H1 (cell line): ENCODE data around the gene BBLN. TPM values are rescaled to one million over a fixed set of nuclear protein-coding genes. Genes with fewer than 3 reads are reported as not detected.

Experiments used
- CTCF ChIA-PET: fragments of 300-600 bp; sonication (Branson Sonifier 250); formaldehyde crosslinking; loops from one replicate; lab custom pipeline; 2021; ENCODE audit not compliant: partially characterized antibody; lab: Charles Lee
- POLR2A ChIA-PET: fragments of 300-600 bp; sonication (Branson Sonifier 250); formaldehyde crosslinking; loops from one replicate; lab custom pipeline; 2021; ENCODE audit warnings: inconsistent platforms; ENCODE audit not compliant: partially characterized antibody; lab: Charles Lee
- DNase-seq, 2 experiments: peaks; one replicate each; pipeline versions ENCODE4 v3.0.0 to v3.0.0-alpha.2; 2010 to 2022; ENCODE audit warnings: low spot score in 2 of 2, low read depth in 1 of 2, mixed read lengths in 1 of 2
- FAIRE-seq: peaks from 2 replicates; lab custom pipeline; 2011; peaks lifted over from hg19 to GRCh38; lab: Jason Lieb, UNC
- H2AFZ ChIP-seq: 2 replicates; pipeline ENCODE4 v1.8.1; 2012; ENCODE audit warnings: low read length, inconsistent platforms
- H2AK5ac ChIP-seq: 2 replicates; pipeline ENCODE4 v1.6.1; 2013; ENCODE audit warnings: low read depth, low read length
- H2BK120ac ChIP-seq: replicated peaks from 2 replicates; pipeline ENCODE3; 2013; ENCODE audit warnings: low read depth, low read length, inconsistent platforms
- H2BK12ac ChIP-seq: 2 replicates; pipeline ENCODE4 v1.6.1; 2013; ENCODE audit warnings: low read depth, low read length
- H2BK15ac ChIP-seq: 2 replicates; pipeline ENCODE4 v1.6.1; 2013; ENCODE audit warnings: low read length
- H2BK20ac ChIP-seq: 2 replicates; pipeline ENCODE4 v1.6.1; 2013; ENCODE audit warnings: low read length
- H2BK5ac ChIP-seq: 2 replicates; pipeline ENCODE4 v1.6.1; 2013; ENCODE audit warnings: low read depth, low read length
- H3K14ac ChIP-seq: 2 replicates; pipeline ENCODE4 v1.6.1; 2013; ENCODE audit warnings: inconsistent platforms; ENCODE audit not compliant: insufficient read length
- H3K18ac ChIP-seq: 2 replicates; pipeline ENCODE4 v1.6.1; 2013; ENCODE audit warnings: low read length; ENCODE audit errors: extremely low read depth
- H3K23ac ChIP-seq: 2 replicates; pipeline ENCODE4 v1.6.1; 2013; ENCODE audit warnings: inconsistent platforms; ENCODE audit not compliant: insufficient read length
- H3K23me2 ChIP-seq: 2 replicates; pipeline ENCODE4 v1.6.1; 2013; ENCODE audit warnings: low read depth, low read length
- H3K27ac ChIP-seq: 2 replicates; pipeline ENCODE4 v1.6.1; 2011; ENCODE audit warnings: low read depth, low read length, inconsistent platforms
- H3K27me3 ChIP-seq, 4 experiments: replicated peaks in 1 of 4; 1 replicate in 1 of 4; 2 replicates in 3 of 4; pipeline versions ENCODE4 v1.6.1 to v1.8.1; 2011 to 2013; ENCODE audit warnings: low read length in 3 of 4, mild to moderate bottlenecking in 3 of 4, inconsistent platforms in 2 of 4, mixed read lengths in 2 of 4, moderate library complexity in 1 of 4; ENCODE audit not compliant: control insufficient read depth in 3 of 4, insufficient read depth in 3 of 4; ENCODE audit errors: extremely low read depth in 1 of 4
- H3K36me3 ChIP-seq, 4 experiments: 2 replicates each; pipeline versions ENCODE4 v1.6.1 to v1.8.1; 2011 to 2013; ENCODE audit warnings: mild to moderate bottlenecking in 4 of 4, low read length in 3 of 4, moderate library complexity in 2 of 4, control low read depth in 1 of 4, inconsistent platforms in 1 of 4; ENCODE audit not compliant: insufficient read depth in 4 of 4, control insufficient read depth in 2 of 4
- H3K4ac ChIP-seq: replicated peaks from 2 replicates; pipeline ENCODE3; 2013; ENCODE audit warnings: low read length, low read depth, mixed read lengths, inconsistent platforms; ENCODE audit not compliant: insufficient read length
- H3K4me1 ChIP-seq, 4 experiments: replicated peaks in 1 of 4; 1 replicate in 1 of 4; 2 replicates in 3 of 4; pipeline versions ENCODE4 v1.6.1 to v1.8.1; 2011 to 2013; ENCODE audit warnings: low read length in 3 of 4, inconsistent platforms in 2 of 4, mixed read lengths in 1 of 4; ENCODE audit not compliant: insufficient read depth in 4 of 4, control insufficient read depth in 3 of 4
- H3K4me2 ChIP-seq, 2 experiments: 2 replicates each; pipeline versions ENCODE4 v1.6.1 to v1.8.1; 2011 to 2013; ENCODE audit warnings: low read depth in 2 of 2, low read length in 2 of 2, control low read depth in 1 of 2, inconsistent platforms in 1 of 2, mild to moderate bottlenecking in 1 of 2; ENCODE audit not compliant: insufficient read depth in 1 of 2
- H3K4me3 ChIP-seq, 4 experiments: fragments of 200-600, 300-600 bp in 1 of 4; sonication (generic), shearing (Covaris generic), sonication (Bioruptor Twin) in 1 of 4; 2 replicates each; pipeline versions ENCODE4 v1.5.1 to v1.8.1; 2011 to 2016; ENCODE audit warnings: low read length in 4 of 4, low read depth in 3 of 4, control low read depth in 2 of 4, inconsistent platforms in 2 of 4, mild to moderate bottlenecking in 2 of 4, mixed read lengths in 1 of 4, moderate library complexity in 1 of 4; ENCODE audit not compliant: insufficient read depth in 2 of 4; ENCODE audit errors: extremely low read depth in 1 of 4
- H3K56ac ChIP-seq: replicated peaks from 2 replicates; pipeline ENCODE3; 2013; ENCODE audit warnings: low read depth, mild to moderate bottlenecking, mixed read lengths, low read length, inconsistent platforms; ENCODE audit not compliant: insufficient read length
- H3K79me1 ChIP-seq: 2 replicates; pipeline ENCODE4 v1.6.1; 2013; ENCODE audit warnings: low read depth, low read length, control low read depth
- H3K79me2 ChIP-seq, 2 experiments: 2 replicates each; pipeline versions ENCODE4 v1.6.1 to v1.8.1; 2012 to 2013; ENCODE audit warnings: low read length in 2 of 2, mild to moderate bottlenecking in 2 of 2, inconsistent platforms in 1 of 2; ENCODE audit not compliant: insufficient read depth in 2 of 2, control insufficient read depth in 1 of 2
- H3K9ac ChIP-seq, 4 experiments: replicated peaks in 1 of 4; 1 replicate in 1 of 4; 2 replicates in 3 of 4; pipeline versions ENCODE4 v1.6.1 to v1.8.1; 2011 to 2013; ENCODE audit warnings: low read depth in 3 of 4, low read length in 3 of 4, control low read depth in 2 of 4, mild to moderate bottlenecking in 2 of 4, moderate library complexity in 2 of 4, inconsistent platforms in 1 of 4; ENCODE audit errors: extremely low read depth in 1 of 4
- H3K9me3 ChIP-seq, 2 experiments: 2 replicates each; pipeline versions ENCODE4 v1.6.1 to v1.8.1; 2012 to 2013; ENCODE audit warnings: mild to moderate bottlenecking in 2 of 2, moderate library complexity in 2 of 2, control low read depth in 1 of 2, inconsistent platforms in 1 of 2, low read depth in 1 of 2, low read length in 1 of 2, mixed read lengths in 1 of 2; ENCODE audit not compliant: insufficient read depth in 2 of 2
- H4K20me1 ChIP-seq, 2 experiments: replicated peaks in 1 of 2; 2 replicates each; pipeline versions ENCODE3 to v1.8.1; 2011 to 2013; ENCODE audit warnings: inconsistent platforms in 2 of 2, low read length in 2 of 2, mild to moderate bottlenecking in 1 of 2; ENCODE audit not compliant: insufficient read depth in 2 of 2, control insufficient read depth in 1 of 2
- H4K5ac ChIP-seq: 2 replicates; pipeline ENCODE4 v1.6.1; 2013; ENCODE audit warnings: low read length, low read depth, mixed read lengths, inconsistent platforms; ENCODE audit not compliant: insufficient read length
- H4K8ac ChIP-seq: 2 replicates; pipeline ENCODE4 v1.8.0; 2013; ENCODE audit warnings: mild to moderate bottlenecking, moderate library complexity, low read length, inconsistent platforms; ENCODE audit not compliant: insufficient read depth; ENCODE audit errors: extremely low read depth
- H4K91ac ChIP-seq: replicated peaks from 2 replicates; pipeline ENCODE3; 2013; ENCODE audit warnings: low read length, mixed read lengths, inconsistent platforms; ENCODE audit not compliant: insufficient read length
- CBX8 ChIP-seq: fragments of 300-800, 300-1000 bp; sonication (generic); IDR thresholded peaks from 2 replicates; pipeline ENCODE4 v1.7.1; 2016; ENCODE audit warnings: low read depth, low read length, borderline replicate concordance
- MAX ChIP-seq: IDR thresholded peaks from 2 replicates; pipeline ENCODE4 v1.6.1; 2012; ENCODE audit warnings: inconsistent platforms
- USF2 ChIP-seq: IDR thresholded peaks from 2 replicates; pipeline ENCODE4 v1.6.1; 2011; ENCODE audit warnings: low read length, improper control_type of control experiment
- WGBS, 2 experiments: shearing (Covaris generic) in 1 of 2; methylation state at CpG; one replicate each; pipeline versions ENCODE4 v1.1.6 to v1.1.7; 2013 to 2015; ENCODE audit warnings: low lambda C conversion rate in 2 of 2, mixed read lengths in 2 of 2, inconsistent platforms in 1 of 2, low coverage in 1 of 2, missing lambda C conversion rate in 1 of 2; ENCODE audit not compliant: insufficient replicate concordance in 2 of 2, insufficient coverage in 1 of 2, insufficient read length in 1 of 2; ENCODE audit errors: extremely low coverage in 1 of 2, missing lambda C conversion rate in 1 of 2; 5-methylcytosine and 5-hydroxymethylcytosine counted together
- polyA plus RNA-seq, 7 experiments: library from polyadenylated mRNA; depleted of rRNA in 3 of 7; stranded (reverse) in 5 of 7; unstranded in 2 of 7; fragments of >200 nt in 5 of 7; fragments of 200-250 nt in 2 of 7; gene quantifications; 1 replicate in 5 of 7; 2 replicates in 1 of 7; 4 replicates in 1 of 7; pipeline versions ENCODE4 v1.2.1 to v1.2.3, GENCODE V29; 2011 to 2013; ENCODE audit warnings: missing spikeins in 2 of 7, mixed read lengths in 2 of 7
- total RNA-seq: library from RNA; stranded (reverse); fragmentation: NEBNext Ultra II Directional; extraction: Animal tissue kit (Norgen Biotek cat#: 25700); gene quantifications from 2 replicates; pipeline ENCODE4 v1.2.1, GENCODE V29; 2021

Gene BBLN
- total and polyA plus RNA-seq, 2 of the 8 experiments (the other 6 are each of a cell fraction or from before 2014, with no cell fraction given): 63.1 to 164 TPM

- Histone ChIP-seq H3K4ac (no peak overlapping the region), H2AK5ac (no peak overlapping the region), H2BK5ac (no peak overlapping the region), H3K79me2 (no peaks in the 10 kb centered on the region), H2AFZ (no peak overlapping the region), H3K9me3 (no peaks in the 10 kb centered on the region), H2BK12ac (no peak overlapping the region), H3K79me1 (no peaks in the 10 kb centered on the region), H2BK120ac (no peak overlapping the region), H3K23ac (no peak overlapping the region), H3K23me2 (no peaks in the 10 kb centered on the region), H3K9ac (no peak overlapping the region), H3K27ac (no peak overlapping the region), H3K4me2 (no peak overlapping the region), H4K8ac (no peak overlapping the region), H2BK20ac (no peak overlapping the region), H3K36me3 (no peaks in the 10 kb centered on the region), H4K20me1 (no peaks in the 10 kb centered on the region), H3K14ac (no peak overlapping the region), H2BK15ac (no peak overlapping the region), H4K5ac (no peak overlapping the region), H3K18ac (no peak overlapping the region), H3K4me1 (no peaks in the 10 kb centered on the region), H4K91ac (no peak overlapping the region), H3K56ac (no peak overlapping the region), H3K27me3 (no peaks in the 10 kb centered on the region), H3K4me3 (no peak overlapping the region)
- WGBS, 2 experiments: 60% methylated on average over 1 of the region's 2 CpGs; no CpG with 5 or more reads in 1 of the 2 experiments
- POLR2A ChIA-PET: interaction anchor here (0.7 to 1.5 kb wide), 4 partner anchors 8 to 22 kb away, joined by 3 to 4 read pairs (median 3); no protein-coding TSS in a partner anchor
- CTCF ChIA-PET: interaction anchor here (0.8 to 2.8 kb wide), 5 partner anchors 8 to 25 kb away, joined by 3 to 15 read pairs (median 12); no protein-coding TSS in a partner anchor
- TF ChIP-seq USF2 (no peak), CBX8 (no peak), MAX (no peak)
- FAIRE-seq (no peak), DNase-seq (no peak)
Observed at GRCh38 chr9:128142596-128142995, 17.5 kb upstream of the BBLN start.
